PC-9 (cell line): ENCODE results near the gene BICRAL.

Source experiments
- EZH2 ChIP-seq: fragments of 200-600 bp; sonication (generic); IDR thresholded peaks from 2 replicates; pipeline ENCODE4 v1.8.0; 2017; ENCODE audit warnings: antibody characterized with exemption, low read depth
- TF ChIP-seq, protein P1 (sequence below): fragments of 200-600 bp; sonication (generic); conservative IDR thresholded peaks from 2 replicates; pipeline ENCODE4 v1.6.1; 2017; ENCODE audit warnings: mixed run types, antibody characterized with exemption, mild to moderate bottlenecking, moderate library complexity

DNA sequence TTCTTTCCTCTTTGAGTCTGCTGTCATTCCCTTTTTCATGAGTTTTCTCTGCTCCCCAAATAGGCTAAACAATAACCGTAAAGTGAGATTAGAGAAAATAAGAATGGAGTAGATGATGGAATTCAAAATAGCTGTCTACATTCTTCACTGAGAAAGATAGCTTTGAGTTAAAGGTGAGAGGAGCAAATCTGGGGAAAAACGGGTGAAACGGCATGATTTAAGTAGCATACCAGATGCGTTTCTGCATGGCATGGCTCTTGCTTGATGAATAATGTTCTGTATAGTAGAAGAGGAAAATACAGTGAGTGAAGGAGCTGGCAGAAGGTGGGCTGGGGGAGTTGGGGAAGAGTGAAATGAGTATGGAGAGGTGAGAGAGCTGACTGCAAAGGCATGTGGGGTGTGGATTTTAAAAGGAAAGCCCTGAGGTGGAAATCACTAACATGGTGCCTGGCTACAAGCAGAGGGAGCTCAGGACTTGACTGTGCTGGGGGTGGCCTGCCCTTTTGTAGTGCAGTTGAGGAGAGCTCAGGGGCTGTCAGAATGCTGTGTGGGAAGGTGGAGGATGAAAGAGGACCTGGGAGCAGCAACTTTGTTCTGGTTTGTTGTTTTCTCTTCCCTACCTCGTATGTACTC, 8.8 kb downstream of the BICRAL start:
- TF ChIP-seq, protein P1, sequence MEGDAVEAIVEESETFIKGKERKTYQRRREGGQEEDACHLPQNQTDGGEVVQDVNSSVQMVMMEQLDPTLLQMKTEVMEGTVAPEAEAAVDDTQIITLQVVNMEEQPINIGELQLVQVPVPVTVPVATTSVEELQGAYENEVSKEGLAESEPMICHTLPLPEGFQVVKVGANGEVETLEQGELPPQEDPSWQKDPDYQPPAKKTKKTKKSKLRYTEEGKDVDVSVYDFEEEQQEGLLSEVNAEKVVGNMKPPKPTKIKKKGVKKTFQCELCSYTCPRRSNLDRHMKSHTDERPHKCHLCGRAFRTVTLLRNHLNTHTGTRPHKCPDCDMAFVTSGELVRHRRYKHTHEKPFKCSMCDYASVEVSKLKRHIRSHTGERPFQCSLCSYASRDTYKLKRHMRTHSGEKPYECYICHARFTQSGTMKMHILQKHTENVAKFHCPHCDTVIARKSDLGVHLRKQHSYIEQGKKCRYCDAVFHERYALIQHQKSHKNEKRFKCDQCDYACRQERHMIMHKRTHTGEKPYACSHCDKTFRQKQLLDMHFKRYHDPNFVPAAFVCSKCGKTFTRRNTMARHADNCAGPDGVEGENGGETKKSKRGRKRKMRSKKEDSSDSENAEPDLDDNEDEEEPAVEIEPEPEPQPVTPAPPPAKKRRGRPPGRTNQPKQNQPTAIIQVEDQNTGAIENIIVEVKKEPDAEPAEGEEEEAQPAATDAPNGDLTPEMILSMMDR, result no peak
- TF ChIP-seq EZH2, result no peak
